CD4-positive, alpha-beta T cell (primary cell): ENCODE results near the gene PRDM16. TPM values are rescaled to one million over a fixed set of nuclear protein-coding genes. Genes with fewer than 3 reads are reported as not detected.

Experiments used
- ATAC-seq: fragments of 200-7000 bp; cut with Tn5 transposase; one replicate; pipeline ENCODE4 v1.10.0; 2022; ENCODE audit warnings: mild to moderate bottlenecking; ENCODE audit not compliant: poor library complexity
- CTCF ChIA-PET: fragments of 350-600 bp; sonication (Branson Sonifier 250); formaldehyde crosslinking; loops from one replicate; lab custom pipeline; 2021; ENCODE audit warnings: antibody characterized with exemption, inconsistent platforms; lab: Charles Lee
- POLR2A ChIA-PET: fragments of 350-600 bp; sonication (Branson Sonifier 250); formaldehyde crosslinking; loops from one replicate; lab custom pipeline; 2021; ENCODE audit warnings: antibody characterized with exemption, inconsistent platforms; lab: Charles Lee
- DNase-seq, 14 experiments: peaks; one replicate each; pipeline ENCODE4 v3.0.0-alpha.2; 2013 to 2020; ENCODE audit warnings: mixed read lengths in 2 of 14
- H3K27ac ChIP-seq, 2 donors: one replicate each; pipeline versions ENCODE4 v1.5.1 to v1.7.0; 2013; ENCODE audit warnings: low read length in 2 of 2, low read depth in 1 of 2, mild to moderate bottlenecking in 1 of 2
- H3K27me3 ChIP-seq, 2 experiments: 1 replicate in 1 of 2; 2 replicates in 1 of 2; pipeline versions ENCODE4 v1.6.1 to v1.7.0; 2013; ENCODE audit warnings: low read length in 2 of 2, control low read depth in 1 of 2, mild to moderate bottlenecking in 1 of 2, moderate library complexity in 1 of 2; ENCODE audit not compliant: insufficient read depth in 2 of 2, control insufficient read depth in 1 of 2
- H3K36me3 ChIP-seq: one replicate; pipeline ENCODE4 v1.6.1; 2013; ENCODE audit warnings: low read length, control low read depth; ENCODE audit not compliant: insufficient read depth
- H3K4me1 ChIP-seq: one replicate; pipeline ENCODE4 v1.6.1; 2013; ENCODE audit warnings: low read length, control low read depth; ENCODE audit not compliant: insufficient read depth
- H3K4me3 ChIP-seq: one replicate; pipeline ENCODE4 v1.5.1; 2013; ENCODE audit warnings: mild to moderate bottlenecking, low read length, moderate library complexity
- H3K9me3 ChIP-seq, 2 experiments: 1 replicate in 1 of 2; 2 replicates in 1 of 2; pipeline versions ENCODE4 v1.6.1 to v1.7.0; 2013; ENCODE audit warnings: low read length in 2 of 2, mild to moderate bottlenecking in 2 of 2, control low read depth in 1 of 2, moderate library complexity in 1 of 2; ENCODE audit not compliant: control insufficient read depth in 1 of 2, insufficient read depth in 1 of 2
- H3K27ac Mint-ChIP-seq: one replicate; pipeline ENCODE4 v1.8.0; 2020; ENCODE audit warnings: mixed read lengths
- H3K27me3 Mint-ChIP-seq: one replicate; pipeline ENCODE4 v1.8.0; 2021; ENCODE audit warnings: mixed read lengths
- H3K36me3 Mint-ChIP-seq: one replicate; pipeline ENCODE4 v1.8.0; 2021; ENCODE audit warnings: low read depth, mixed read lengths
- H3K4me1 Mint-ChIP-seq: one replicate; pipeline ENCODE4 v1.8.0; 2021; ENCODE audit warnings: low read depth, mixed read lengths
- H3K4me3 Mint-ChIP-seq: one replicate; pipeline ENCODE4 v1.8.0; 2020; ENCODE audit warnings: mild to moderate bottlenecking, mixed read lengths
- H3K9me3 Mint-ChIP-seq: one replicate; pipeline ENCODE4 v1.8.0; 2020; ENCODE audit warnings: mixed read lengths
- CTCF ChIP-seq: fragments of 200-600 bp; IDR thresholded peaks from one replicate; pipeline ENCODE4 v1.8.0; 2022; ENCODE audit warnings: antibody characterized with exemption, mild to moderate bottlenecking
- intact Hi-C, 2 experiments: fragments of 100-400 bp; cut with DNase I in 1 of 2; cut with micrococcal nuclease in 1 of 2; formaldehyde crosslinking; loops; one replicate each; pipeline versions ENCODE4 v1.15.1 to v1.9.0; 2023 to 2025; cut with DNase I, micrococcal nuclease
- total RNA-seq, 174 experiments: library from RNA in 2 of 174; stranded (reverse) in 2 of 174; gene quantifications; one replicate each; pipeline ENCODE4 v1.2.3 and lab custom pipeline; 2021 to 2026

Gene PRDM16
- total RNA-seq, 2 experiments from 2014 or later: not detected

GRCh38 chr1:3107201-3107600 lies 38.2 kb downstream of the PRDM16 start:
- H3K4me1 ChIP-seq: no peaks in the 10 kb centered on the region

GRCh38 chr1:3109355-3109754 lies 40.4 kb downstream of the PRDM16 start:
- H3K27ac Mint-ChIP-seq: no peak overlapping the region
- Histone ChIP-seq H3K27me3 (peaks cover 0 to 2% of the 10 kb centered on the region in 2 experiments), H3K27ac (no peak overlapping the region), H3K9me3 (peaks cover 0 to 30% of the 10 kb centered on the region in 2 experiments), H3K36me3 (no peaks in the 10 kb centered on the region), H3K4me1 (no peaks in the 10 kb centered on the region), H3K4me3 (no peak overlapping the region)
- no peaks in the 10 kb centered on the region for H3K27me3 Mint-ChIP-seq
- TF ChIP-seq CTCF: no peak
- H3K36me3 Mint-ChIP-seq: no peaks in the 10 kb centered on the region
- no peaks in the 10 kb centered on the region for H3K4me1 Mint-ChIP-seq
- CTCF ChIA-PET: no interaction called here
- H3K4me3 Mint-ChIP-seq: no peak overlapping the region
- ATAC-seq (no peak), DNase-seq (no peak)
- POLR2A ChIA-PET: no interaction called here
- intact Hi-C loops: no loop called here
- no peaks in the 10 kb centered on the region for H3K9me3 Mint-ChIP-seq

More at GRCh38 chr1:3107201-3107600, 38.2 kb downstream of the PRDM16 start:
- ATAC-seq: no peak
- Histone ChIP-seq H3K36me3 (no peaks in the 10 kb centered on the region), H3K9me3 (peaks cover 0 to 20% of the 10 kb centered on the region in 2 experiments), H3K27me3 (peaks cover 0 to 2% of the 10 kb centered on the region in 2 experiments), H3K4me3 (no peak overlapping the region), H3K27ac (no peak overlapping the region)
- Mint-ChIP-seq H3K36me3 (no peaks in the 10 kb centered on the region), H3K27ac (no peak overlapping the region), H3K9me3 (no peaks in the 10 kb centered on the region), H3K27me3 (no peaks in the 10 kb centered on the region), H3K4me1 (no peaks in the 10 kb centered on the region), H3K4me3 (no peak overlapping the region)
- TF ChIP-seq CTCF: no peak
- ChIA-PET CTCF (no interaction called here), POLR2A (no interaction called here)
- DNase-seq: no peak
- intact Hi-C loops: no loop called here

- CTCF ChIA-PET: no interaction called here
- POLR2A ChIA-PET: no interaction called here
- H3K36me3 Mint-ChIP-seq: no peaks in the 10 kb centered on the region
- H3K27me3 Mint-ChIP-seq: no peaks in the 10 kb centered on the region
- no peaks in the 10 kb centered on the region for H3K36me3 ChIP-seq
- TF ChIP-seq CTCF: no peak
- H3K4me1 Mint-ChIP-seq: no peaks in the 10 kb centered on the region
- no peaks in the 10 kb centered on the region for H3K9me3 Mint-ChIP-seq
- intact Hi-C loops: no loop called here
- no peak for ATAC-seq
- no peak overlapping the region for H3K4me3 Mint-ChIP-seq
- H3K4me1 ChIP-seq: no peaks in the 10 kb centered on the region
- peaks cover 0 to 2% of the 10 kb centered on the region in 2 experiments for H3K27me3 ChIP-seq
- no peak overlapping the region for H3K4me3 ChIP-seq
- H3K9me3 ChIP-seq: peaks cover 0 to 47% of the 10 kb centered on the region in 2 experiments
- H3K27ac Mint-ChIP-seq: no peak overlapping the region
- no peak for DNase-seq
- no peak overlapping the region for H3K27ac ChIP-seq
These were observed 42.5 kb downstream of the PRDM16 start for GRCh38 chr1:3111348-3112021.
